Upper lobe of left lung (tissue), 4 donors: Measurements from ENCODE around the gene ARHGEF7.

Experiments
- CTCF ChIP-seq, 6 experiments: fragments of 450-650 bp in 4 of 6; fragments of 200-600 bp in 2 of 6; sonication (generic) in 2 of 6; IDR thresholded peaks; one replicate each; pipeline ENCODE4 v1.5.1; 2016 to 2019; ENCODE audit warnings: antibody characterized with exemption in 6 of 6
- EP300 ChIP-seq, 4 donors: sonication (generic); formaldehyde crosslinking; IDR thresholded peaks; one replicate each; pipeline ENCODE4 v1.5.1; 2017; ENCODE audit warnings: antibody characterized with exemption in 4 of 4, control low read depth in 2 of 4

GRCh38 chr13:111120913-111121312 lies 5.8 kb downstream of the ARHGEF7 start:
- TF ChIP-seq CTCF (IDR thresholded peaks at IDR 0.05) (no peak), EP300 (IDR thresholded peaks at IDR 0.05) (no peak)
